GM21423 (cell line): ENCODE results near the gene EMP2.

Experiments
- ATAC-seq: cut with Tn5 transposase; IDR thresholded peaks from one replicate; pipeline ENCODE4 v1.9.1; 2021; ENCODE audit warnings: mild to moderate bottlenecking, moderate library complexity; ENCODE audit not compliant: unreplicated experiment

EMP2 gene

GRCh38 chr16:10494343-10495030 is 85.9 kb downstream of the EMP2 start:
- ATAC-seq: no peak

DNA sequence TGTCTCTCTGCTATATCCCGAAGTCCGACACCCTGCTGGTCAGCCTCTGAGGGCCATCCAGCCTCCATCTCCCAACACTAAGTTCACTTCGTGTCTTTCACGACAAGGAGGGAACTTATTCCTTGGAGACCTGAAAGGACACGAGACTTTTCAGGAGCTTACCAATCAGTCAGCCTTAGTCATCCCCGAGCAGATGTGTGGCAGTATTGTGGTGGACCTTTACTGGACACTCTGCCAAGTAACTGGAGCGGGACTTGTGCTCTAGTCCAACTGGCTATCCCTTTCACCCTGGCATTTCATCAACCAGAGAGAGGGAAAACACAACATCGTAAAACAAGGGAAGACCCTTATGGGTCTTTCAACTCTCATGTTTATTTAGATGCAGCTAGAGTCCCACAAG is 87.1 kb downstream of the EMP2 start:
- no peak for ATAC-seq

GRCh38 chr16:10490141-10490540 is 90.3 kb downstream of the EMP2 start:
- no peak for ATAC-seq

DNA sequence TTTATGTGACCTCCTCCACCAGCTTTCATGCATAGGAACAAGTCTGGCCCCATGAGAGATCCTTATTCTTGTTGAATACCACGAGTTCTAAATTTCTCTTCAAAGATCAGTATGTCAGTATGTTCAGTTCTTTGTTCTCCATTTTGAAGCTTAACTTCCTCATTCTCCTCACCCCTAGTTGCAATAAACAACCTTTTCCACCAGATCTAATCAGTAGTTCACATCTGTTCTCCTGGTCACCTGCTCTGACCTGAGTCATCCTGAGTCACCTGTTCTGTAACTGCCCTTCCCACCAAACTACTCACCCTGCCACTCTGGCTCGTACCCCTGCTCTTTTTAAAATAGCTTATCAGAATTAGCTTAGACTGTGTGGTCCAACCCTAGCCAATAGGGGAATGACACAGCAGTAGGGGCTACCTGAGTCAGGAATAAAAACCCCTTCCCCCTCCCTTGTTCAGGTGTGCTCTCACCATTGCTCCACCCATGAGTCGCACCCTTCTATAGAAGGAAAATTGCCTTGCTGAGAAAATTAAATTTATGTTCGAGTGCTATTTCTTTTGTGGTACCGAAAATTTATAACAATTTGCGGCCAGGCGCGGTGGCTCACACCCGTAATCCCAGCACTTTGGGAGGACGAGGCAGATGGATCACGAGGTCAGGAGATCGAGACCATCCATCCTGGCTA is 94.6 kb downstream of the EMP2 start:
- no peak for ATAC-seq

GRCh38 chr16:10485159-10485558 is 95.2 kb downstream of the EMP2 start:
- ATAC-seq: no peak

- ATAC-seq: no peak
Observed at GRCh38 chr16:10480151-10480550, 100.2 kb downstream of the EMP2 start.
